ENCODE data around the gene HS1BP3. TPM values are rescaled to one million over a fixed set of nuclear protein-coding genes. Genes with fewer than 3 reads are reported as not detected.

HS1BP3 gene
- total and polyA plus RNA-seq, 2 of the 4 experiments (the other 2 are of a cell fraction), result 9.0 to 14.8 TPM

DNA sequence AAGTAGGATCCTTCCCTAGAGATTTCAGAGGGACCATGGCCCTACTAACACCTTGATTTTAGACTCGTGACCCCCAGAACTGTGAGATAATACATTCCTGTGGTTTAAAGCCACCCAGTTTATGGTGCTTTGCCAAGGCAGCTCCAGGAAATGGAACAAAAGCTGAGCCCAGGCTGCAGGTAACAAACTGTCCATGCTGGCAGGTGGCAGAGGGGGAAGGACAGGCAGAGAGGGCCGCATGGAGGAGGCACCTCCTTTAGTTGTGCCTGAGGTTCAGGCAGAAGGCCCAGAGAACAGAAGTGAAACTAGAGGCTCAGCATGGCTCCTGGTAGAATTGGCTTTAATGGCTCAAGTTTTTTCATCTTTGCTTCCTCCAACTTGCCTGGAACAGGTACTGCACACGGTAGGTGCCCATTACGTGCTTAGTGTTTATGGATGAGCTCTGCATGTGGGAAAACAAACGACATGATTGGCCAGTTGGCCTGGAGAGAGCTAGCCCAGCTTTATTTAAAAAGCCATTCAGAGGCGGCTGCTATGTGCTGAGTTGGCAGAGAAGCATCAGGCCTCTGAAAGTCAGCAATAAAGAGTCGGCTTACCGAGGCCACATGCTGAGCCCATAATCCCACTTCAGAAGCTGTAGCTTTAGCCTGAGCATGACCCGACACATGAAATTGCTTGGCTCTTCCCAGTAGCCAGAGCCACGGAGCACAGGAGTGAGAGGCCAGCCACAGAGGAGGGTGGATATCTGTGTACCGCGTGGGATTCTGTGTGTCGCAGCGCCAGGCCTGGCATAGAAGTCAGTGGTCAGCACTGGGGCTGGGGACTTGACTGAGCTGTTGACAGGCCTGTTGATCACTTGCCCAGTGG, 36.5 kb downstream of the HS1BP3 start:
- BruUV-seq (replicated peaks), result no TSS peak
- H2BK20ac ChIP-seq (ENCODE audit: low read depth, low read length), result no peak overlapping the region
- H3K4me2 ChIP-seq (ENCODE audit: low read depth, low read length), result no peak overlapping the region
- H3K27ac ChIP-seq (ENCODE audit: insufficient read depth, low read length), result no peak overlapping the region
- intact Hi-C loops (cut with micrococcal nuclease) (loop anchor here (5.0 kb wide), 1 partner anchor 107 kb away; no protein-coding TSS in a partner anchor), dilution Hi-C loops (cut with HindIII; ENCODE audit: low sequenced_read_pairs, unreplicated experiment) (no loop called here), in situ Hi-C loops (cut with MboI; ENCODE audit: low sequenced_read_pairs) (no loop called here)
- peaks cover 33% of the 10 kb centered on the region for H3K4me1 ChIP-seq (ENCODE audit: control insufficient read depth, insufficient read depth, low read length)
- H3K27me3 ChIP-seq (ENCODE audit: control insufficient read depth, insufficient read depth, low read length), result no peaks in the 10 kb centered on the region
- H2AK5ac ChIP-seq (ENCODE audit: low read depth, low read length), result no peak overlapping the region
- whole genome bisulfite sequencing, 2 experiments (ENCODE audit: extremely low coverage in 2 of 2, insufficient read length in 1 of 2), result 47% methylated on average over 8 of the region's 14 CpGs; no CpG with 5 or more reads in 1 of the 2 experiments
- no peaks in the 10 kb centered on the region for H3K9me3 ChIP-seq (ENCODE audit: control insufficient read depth, insufficient read depth, low read length)
- H3K36me3 ChIP-seq (ENCODE audit: control insufficient read depth, insufficient read depth, low read length), result no peaks in the 10 kb centered on the region
- no peak for ATAC-seq (ENCODE audit: low read depth)
- peak overlapping the region; percentile 39; the same call in 1 of the 2 replicates for H3K18ac ChIP-seq (ENCODE audit: low read depth, low read length)
- no peak overlapping the region for H3K56ac ChIP-seq (ENCODE audit: extremely low read depth, insufficient read depth, low read length)
- no peak for TF ChIP-seq MXI1 (IDR thresholded peaks at IDR 0.05; ENCODE audit: borderline replicate concordance, low read depth, low read length)
- peak; percentile 62 for TF ChIP-seq MAFK (IDR thresholded peaks at IDR 0.05; ENCODE audit: low read depth, low read length)
- H3K14ac ChIP-seq (replicated peaks; ENCODE audit: low read depth, low read length), result peak overlapping the region; percentile 30; the same call in 1 of the 2 replicates
- no peaks in the 10 kb centered on the region for H4K20me1 ChIP-seq (ENCODE audit: insufficient read depth, low read length)
- no peak overlapping the region for H4K8ac ChIP-seq (ENCODE audit: low read depth in 2 of 2, low read length in 2 of 2)
- H3K9ac ChIP-seq (ENCODE audit: low read depth, low read length), result no peak overlapping the region
- H2AFZ ChIP-seq (replicated peaks; ENCODE audit: low read length, poor library complexity), result no peak overlapping the region
- H2BK5ac ChIP-seq (ENCODE audit: low read depth, low read length, poor library complexity, severe bottlenecking), result no peak overlapping the region
- ChIA-PET POLR2A (ENCODE audit: unreplicated experiment) (interaction anchor here (0.5 to 1.1 kb wide), 2 partner anchors 168 to 170 kb away, joined by 4 to 5 read pairs; partner anchors contain the start of gene RHOB), CTCF (no interaction called here)
- H4K91ac ChIP-seq (ENCODE audit: insufficient read depth, low read depth, low read length), result no peak overlapping the region
- H3K9me1 ChIP-seq (ENCODE audit: insufficient read depth, low read length), result peaks cover 31% of the 10 kb centered on the region
- H3K4me3 ChIP-seq (ENCODE audit: insufficient read depth, low read depth, low read length), result no peak overlapping the region
- no peak for DNase-seq
- 0 out of 2 replicates have a peak overlapping the region, but pooled peaks have one; percentile 9 for H4K5ac ChIP-seq (ENCODE audit: low read depth, low read length)
- no peak overlapping the region; the same call in 1 of the 2 replicates for H3K23ac ChIP-seq (ENCODE audit: low read depth, low read length)
- H2AK9ac ChIP-seq (replicated peaks; ENCODE audit: low read depth, low read length, poor library complexity), result no peak overlapping the region
- H3K79me1 ChIP-seq (ENCODE audit: low read depth in 1 of 2, low read length in 2 of 2), result peaks cover 0 to 25% of the 10 kb centered on the region in 2 experiments; a peak in 1 of 4 replicates
- H2BK120ac ChIP-seq (ENCODE audit: low read depth, low read length), result no peak overlapping the region
- H3K4ac ChIP-seq (ENCODE audit: low read depth, low read length), result peak overlapping the region; percentile 16; the same call in 1 of the 2 replicates
- no peak overlapping the region; the same call in 2 of the 3 replicates for H2BK15ac ChIP-seq (ENCODE audit: low read depth, low read length)
